ENCODE data around the gene DIABLO.
"Not testable (repeated sequence)": the region's sequence is repeated elsewhere in the genome, so short reads cannot be mapped to it uniquely, and the experiment has no call there.

DIABLO gene

GRCh38 chr12:122183588-122183940 is 42.3 kb downstream of the DIABLO start:
- H3K27me3 ChIP-seq (ENCODE audit: insufficient read depth, poor library complexity, severe bottlenecking), result no peaks in the 10 kb centered on the region
- peaks cover 9% of the 10 kb centered on the region for H3K4me1 ChIP-seq (ENCODE audit: insufficient read depth, poor library complexity, severe bottlenecking)
- ATAC-seq (ENCODE audit: low read depth) (no peak), DNase-seq (ENCODE audit: low spot score) (no peak)
- no peak overlapping the region for H3K27ac ChIP-seq (ENCODE audit: poor library complexity, severe bottlenecking)
- TF ChIP-seq CTCF (IDR thresholded peaks at IDR 0.05; ENCODE audit: poor library complexity, severe bottlenecking), result no peak
- H3K4me3 ChIP-seq (ENCODE audit: severe bottlenecking), result no peak overlapping the region
- no peaks in the 10 kb centered on the region for H3K36me3 ChIP-seq (ENCODE audit: low read depth)
- no peaks in the 10 kb centered on the region for H3K9me3 ChIP-seq (ENCODE audit: severe bottlenecking)

- ATAC-seq (ENCODE audit: low read depth), result peak; percentile 32; the same call in 2 of the 3 replicates
- TF ChIP-seq CTCF (IDR thresholded peaks at IDR 0.05; ENCODE audit: poor library complexity, severe bottlenecking), result no peak
- Histone ChIP-seq H3K4me3 (ENCODE audit: severe bottlenecking) (peak within 1 kb of the TSS; percentile 24), H3K36me3 (ENCODE audit: low read depth) (no peaks in the 10 kb centered on the region), H3K4me1 (ENCODE audit: insufficient read depth, poor library complexity, severe bottlenecking) (peaks cover 9% of the 10 kb centered on the region), H3K27ac (ENCODE audit: poor library complexity, severe bottlenecking) (no peak within 1 kb of the TSS), H3K9me3 (ENCODE audit: severe bottlenecking) (no peaks in the 10 kb centered on the region), H3K27me3 (ENCODE audit: insufficient read depth, poor library complexity, severe bottlenecking) (no peaks in the 10 kb centered on the region)
- no peak for DNase-seq (ENCODE audit: low spot score)
Observed at GRCh38 chr12:122182887-122183587, 42.8 kb downstream of the DIABLO start, which contains the start of gene LRRC43. LRRC43 (plus strand) TSS chr12:122183123; CDS start chr12:122183145, 22 bp downstream.

- not testable (repeated sequence) for H3K4me3 ChIP-seq (ENCODE audit: severe bottlenecking); H3K36me3 ChIP-seq (ENCODE audit: low read depth); H3K27me3 ChIP-seq (ENCODE audit: insufficient read depth, poor library complexity, severe bottlenecking); ATAC-seq (ENCODE audit: low read depth); H3K4me1 ChIP-seq (ENCODE audit: insufficient read depth, poor library complexity, severe bottlenecking); H3K27ac ChIP-seq (ENCODE audit: poor library complexity, severe bottlenecking); H3K9me3 ChIP-seq (ENCODE audit: severe bottlenecking); DNase-seq (ENCODE audit: low spot score)
Observed at GRCh38 chr12:122176473-122176872, 49.4 kb downstream of the DIABLO start.

GRCh38 chr12:122174155-122174845 is 51.6 kb downstream of the DIABLO start, which contains the start of gene IL31:
IL31 (minus strand) TSS chr12:122174221; CDS start chr12:122174172, 49 bp downstream.
- Histone ChIP-seq H3K4me1 (ENCODE audit: insufficient read depth, poor library complexity, severe bottlenecking) (no peaks in the 10 kb centered on the region), H3K27ac (ENCODE audit: poor library complexity, severe bottlenecking) (no peak within 1 kb of the TSS), H3K9me3 (ENCODE audit: severe bottlenecking) (no peaks in the 10 kb centered on the region), H3K27me3 (ENCODE audit: insufficient read depth, poor library complexity, severe bottlenecking) (no peaks in the 10 kb centered on the region), H3K36me3 (ENCODE audit: low read depth) (no peaks in the 10 kb centered on the region), H3K4me3 (ENCODE audit: severe bottlenecking) (no peak within 1 kb of the TSS)
- no peak for TF ChIP-seq CTCF (IDR thresholded peaks at IDR 0.05; ENCODE audit: poor library complexity, severe bottlenecking)
- ATAC-seq (ENCODE audit: low read depth), result no peak
- DNase-seq (ENCODE audit: low spot score), result no peak

- H3K4me1 ChIP-seq (ENCODE audit: insufficient read depth, poor library complexity, severe bottlenecking), result no peaks in the 10 kb centered on the region
- no peaks in the 10 kb centered on the region for H3K9me3 ChIP-seq (ENCODE audit: severe bottlenecking)
- H3K36me3 ChIP-seq (ENCODE audit: low read depth), result no peaks in the 10 kb centered on the region
- DNase-seq (ENCODE audit: low spot score) (no peak), ATAC-seq (ENCODE audit: low read depth) (no peak)
- no peak overlapping the region for H3K27ac ChIP-seq (ENCODE audit: poor library complexity, severe bottlenecking)
- H3K27me3 ChIP-seq (ENCODE audit: insufficient read depth, poor library complexity, severe bottlenecking), result no peaks in the 10 kb centered on the region
- no peak for TF ChIP-seq CTCF (IDR thresholded peaks at IDR 0.05; ENCODE audit: poor library complexity, severe bottlenecking)
- H3K4me3 ChIP-seq (ENCODE audit: severe bottlenecking), result no peak overlapping the region
Observed at GRCh38 chr12:122172262-122172939, 53.5 kb downstream of the DIABLO start.
